Breast epithelium (tissue), 3 donors: Measurements from ENCODE around the gene CS.

Experiments
- POLR2A ChIP-seq: fragments of 450-650 bp; IDR thresholded peaks from one replicate; pipeline ENCODE4 v1.6.1; 2016; ENCODE audit warnings: antibody characterized with exemption, mild to moderate bottlenecking, moderate library complexity
- TF ChIP-seq, protein P1 (sequence below), 3 donors: fragments of 450-650 bp; IDR thresholded peaks; one replicate each; pipeline ENCODE4 v1.5.1; 2016 to 2017; ENCODE audit warnings: antibody characterized with exemption in 3 of 3, mild to moderate bottlenecking in 3 of 3, moderate library complexity in 3 of 3

DNA sequence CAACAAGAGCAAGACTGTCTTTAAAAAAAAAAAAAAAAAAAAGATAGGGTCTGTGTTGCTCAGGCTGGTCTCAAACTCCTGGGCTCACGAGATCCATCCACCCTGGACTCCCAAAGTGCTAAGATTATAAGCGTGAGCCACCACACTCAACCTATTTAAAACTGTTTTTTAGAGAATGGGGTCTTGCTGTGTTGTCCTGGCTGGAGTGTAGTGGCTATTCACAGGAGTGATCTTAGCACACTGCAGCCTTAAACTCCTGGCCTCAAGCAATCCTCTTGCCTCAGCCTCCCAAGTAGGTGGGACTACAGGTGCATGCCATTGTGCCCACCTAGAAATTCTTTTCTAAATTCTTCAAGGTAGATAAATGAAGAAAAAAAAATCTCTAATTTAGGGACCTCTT lies 25.8 kb downstream of the CS start:
- TF ChIP-seq, protein P1, sequence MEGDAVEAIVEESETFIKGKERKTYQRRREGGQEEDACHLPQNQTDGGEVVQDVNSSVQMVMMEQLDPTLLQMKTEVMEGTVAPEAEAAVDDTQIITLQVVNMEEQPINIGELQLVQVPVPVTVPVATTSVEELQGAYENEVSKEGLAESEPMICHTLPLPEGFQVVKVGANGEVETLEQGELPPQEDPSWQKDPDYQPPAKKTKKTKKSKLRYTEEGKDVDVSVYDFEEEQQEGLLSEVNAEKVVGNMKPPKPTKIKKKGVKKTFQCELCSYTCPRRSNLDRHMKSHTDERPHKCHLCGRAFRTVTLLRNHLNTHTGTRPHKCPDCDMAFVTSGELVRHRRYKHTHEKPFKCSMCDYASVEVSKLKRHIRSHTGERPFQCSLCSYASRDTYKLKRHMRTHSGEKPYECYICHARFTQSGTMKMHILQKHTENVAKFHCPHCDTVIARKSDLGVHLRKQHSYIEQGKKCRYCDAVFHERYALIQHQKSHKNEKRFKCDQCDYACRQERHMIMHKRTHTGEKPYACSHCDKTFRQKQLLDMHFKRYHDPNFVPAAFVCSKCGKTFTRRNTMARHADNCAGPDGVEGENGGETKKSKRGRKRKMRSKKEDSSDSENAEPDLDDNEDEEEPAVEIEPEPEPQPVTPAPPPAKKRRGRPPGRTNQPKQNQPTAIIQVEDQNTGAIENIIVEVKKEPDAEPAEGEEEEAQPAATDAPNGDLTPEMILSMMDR (IDR thresholded peaks at IDR 0.05), result no peak
- TF ChIP-seq POLR2A, result no peak
